ENCODE data around the gene RGPD3.
"Not testable (repeated sequence)": the region's sequence is repeated elsewhere in the genome, so short reads cannot be mapped to it uniquely, and the experiment has no call there.

GRCh38 chr2:106384548-106384947 is 83.7 kb downstream of the RGPD3 start:
- TF ChIP-seq, protein P1, sequence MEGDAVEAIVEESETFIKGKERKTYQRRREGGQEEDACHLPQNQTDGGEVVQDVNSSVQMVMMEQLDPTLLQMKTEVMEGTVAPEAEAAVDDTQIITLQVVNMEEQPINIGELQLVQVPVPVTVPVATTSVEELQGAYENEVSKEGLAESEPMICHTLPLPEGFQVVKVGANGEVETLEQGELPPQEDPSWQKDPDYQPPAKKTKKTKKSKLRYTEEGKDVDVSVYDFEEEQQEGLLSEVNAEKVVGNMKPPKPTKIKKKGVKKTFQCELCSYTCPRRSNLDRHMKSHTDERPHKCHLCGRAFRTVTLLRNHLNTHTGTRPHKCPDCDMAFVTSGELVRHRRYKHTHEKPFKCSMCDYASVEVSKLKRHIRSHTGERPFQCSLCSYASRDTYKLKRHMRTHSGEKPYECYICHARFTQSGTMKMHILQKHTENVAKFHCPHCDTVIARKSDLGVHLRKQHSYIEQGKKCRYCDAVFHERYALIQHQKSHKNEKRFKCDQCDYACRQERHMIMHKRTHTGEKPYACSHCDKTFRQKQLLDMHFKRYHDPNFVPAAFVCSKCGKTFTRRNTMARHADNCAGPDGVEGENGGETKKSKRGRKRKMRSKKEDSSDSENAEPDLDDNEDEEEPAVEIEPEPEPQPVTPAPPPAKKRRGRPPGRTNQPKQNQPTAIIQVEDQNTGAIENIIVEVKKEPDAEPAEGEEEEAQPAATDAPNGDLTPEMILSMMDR (IDR thresholded peaks at IDR 0.05), result not testable (repeated sequence)
- not testable (repeated sequence) for TF ChIP-seq ZFX (IDR thresholded peaks at IDR 0.05; ENCODE audit: borderline replicate concordance)

Data from 22Rv1 (cell line).